Activated CD4-positive, CD25-positive, alpha-beta regulatory T cell treated with anti-CD3 and anti-CD28 coated beads, Interleukin-2, amount 50 U/mL, for 24 hours (primary cell): ENCODE results near the gene FABP3.
"Not testable (repeated sequence)": the region's sequence is repeated elsewhere in the genome, so short reads cannot be mapped to it uniquely, and the experiment has no call there.

ENCODE experiments used
- ATAC-seq, 2 donors: fragments of 150-1000 bp; cut with Tn5 transposase; one replicate each; pipeline ENCODE4 v1.10.0; 2021; ENCODE audit warnings: mild to moderate bottlenecking in 1 of 2, moderate library complexity in 1 of 2

FABP3 gene

GRCh38 chr1:31398246-31398645 is 25.4 kb upstream of the FABP3 start:
- no peak for ATAC-seq

- ATAC-seq: no peak
These were observed 24.7 kb upstream of the FABP3 start for GRCh38 chr1:31397360-31398095.

DNA sequence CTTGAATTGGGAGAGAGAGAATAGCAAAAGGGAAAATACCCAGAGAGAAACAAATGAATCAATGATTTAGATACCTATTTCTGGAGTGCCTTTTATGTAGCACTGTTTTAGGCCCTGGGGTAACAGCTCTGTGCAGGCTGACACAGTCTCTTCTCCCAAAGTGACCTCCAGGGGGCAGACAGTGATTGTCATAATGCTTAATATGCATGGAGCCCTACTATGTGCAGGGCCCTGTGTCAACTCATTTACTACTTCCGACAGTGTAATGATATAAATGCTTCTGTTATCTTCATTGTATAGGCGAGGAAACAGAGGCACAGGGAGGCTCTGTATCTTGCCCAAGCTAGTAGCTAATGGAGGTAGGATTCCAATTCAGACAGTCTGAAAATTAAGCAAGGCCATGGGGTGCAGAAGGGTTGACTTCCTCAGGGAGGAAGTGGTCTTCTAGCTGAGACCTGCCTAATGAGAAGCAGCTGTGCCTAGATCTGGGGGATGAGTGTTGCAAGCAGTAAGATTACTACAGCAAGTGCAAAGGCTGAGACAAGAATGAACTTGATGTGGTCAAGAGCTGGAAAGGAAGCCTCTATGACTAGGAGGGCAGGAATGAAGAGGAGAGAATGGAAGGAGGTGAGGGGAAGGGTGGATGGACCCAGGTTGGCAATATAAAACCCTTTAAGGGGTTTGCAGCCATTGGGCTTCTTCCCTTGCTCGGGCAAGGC is 23.9 kb upstream of the FABP3 start:
- no peak for ATAC-seq

DNA sequence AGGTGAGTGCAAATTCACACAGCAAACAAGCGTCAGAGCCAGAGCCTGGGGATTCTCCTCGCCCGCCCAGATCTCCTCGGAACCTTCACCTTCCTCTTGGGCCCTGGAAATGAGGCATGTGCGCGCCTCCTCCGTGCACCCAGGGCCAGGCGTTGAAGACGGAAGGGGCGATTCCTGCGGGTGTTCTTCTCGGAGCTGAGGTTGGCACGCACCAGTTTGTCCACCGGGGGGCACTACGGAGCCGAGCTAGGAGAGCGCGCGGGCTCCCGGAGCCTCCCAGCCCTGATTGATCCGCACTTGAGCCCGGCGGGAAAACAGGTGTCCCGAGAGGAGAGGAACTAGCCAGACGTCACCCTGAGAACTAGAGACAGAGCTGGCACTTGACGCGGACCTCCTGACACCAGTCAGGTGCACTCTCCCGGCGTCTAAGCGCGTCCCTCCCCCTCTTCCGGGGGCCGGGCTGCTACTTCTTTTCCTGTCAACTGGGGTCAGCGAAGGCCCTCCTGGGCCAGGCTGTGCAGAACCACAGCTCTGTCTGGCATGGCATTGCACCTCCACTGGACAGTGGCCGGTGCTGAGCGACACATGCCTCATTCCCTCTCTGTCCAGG is 21.8 kb upstream of the FABP3 start:
- peak; percentile 86 to 91 for ATAC-seq

DNA sequence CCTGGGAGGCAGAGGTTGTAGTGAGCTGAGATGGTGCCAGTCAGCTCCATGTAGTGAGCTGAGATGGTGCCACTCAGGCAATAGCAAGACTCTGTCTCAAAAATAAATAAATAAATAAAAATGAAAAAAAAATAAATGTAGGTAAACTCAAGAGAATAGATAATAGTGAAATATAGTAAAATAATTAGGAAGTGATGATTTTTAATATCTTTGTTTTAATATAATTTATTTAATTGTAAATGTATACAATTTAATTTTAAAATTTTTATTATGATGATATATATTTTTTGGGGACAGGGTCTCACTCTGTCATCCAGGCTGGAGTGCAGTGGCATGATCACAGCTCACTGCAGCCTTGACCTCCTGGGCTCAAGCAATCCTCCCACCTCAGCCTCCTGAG is 20.6 kb upstream of the FABP3 start:
- no peak for ATAC-seq

- ATAC-seq: no peak
These were observed 17.2 kb upstream of the FABP3 start for GRCh38 chr1:31390071-31390470.

DNA sequence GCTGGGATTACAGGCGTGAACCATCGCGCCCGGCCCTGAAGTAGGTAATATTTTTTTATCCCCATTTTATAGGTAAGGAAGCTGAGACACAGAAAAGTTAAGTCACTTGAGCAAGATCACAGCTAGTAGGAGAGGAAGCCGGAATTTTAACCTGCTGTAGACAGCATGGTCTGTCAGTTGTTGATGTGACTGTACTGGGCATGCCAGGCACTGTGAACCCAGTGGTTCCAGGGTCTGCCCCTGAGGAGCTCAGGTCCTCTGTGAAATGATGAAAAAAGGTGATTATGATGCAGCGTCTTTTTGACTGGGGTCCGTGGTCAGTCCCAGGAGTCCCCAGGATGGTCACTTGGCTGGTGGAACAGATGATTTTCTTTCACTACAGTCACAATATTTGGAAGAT is 16.7 kb upstream of the FABP3 start:
- no peak for ATAC-seq

DNA sequence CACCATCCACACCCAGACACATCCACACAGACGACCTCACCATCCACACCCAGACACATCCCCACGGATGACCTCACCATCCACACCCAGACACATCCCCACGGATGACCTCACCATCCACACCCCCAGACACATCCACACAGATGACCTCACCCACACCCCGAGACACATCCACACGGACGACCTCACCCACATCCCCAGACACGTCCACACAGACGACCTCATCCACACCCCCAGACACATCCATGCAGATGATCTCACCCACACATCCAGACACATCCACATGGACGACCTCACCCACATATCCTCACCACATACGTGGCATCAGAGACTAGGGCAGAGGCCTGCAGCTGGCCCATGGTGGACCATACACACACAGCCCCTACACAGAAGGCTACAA is 14.7 kb upstream of the FABP3 start:
- no peak for ATAC-seq

GRCh38 chr1:31386576-31387243 is 13.8 kb upstream of the FABP3 start:
- ATAC-seq: not testable (repeated sequence)

- no peak for ATAC-seq
These were observed 11.1 kb upstream of the FABP3 start for GRCh38 chr1:31383967-31384366.

GRCh38 chr1:31382379-31382989 is 9.6 kb upstream of the FABP3 start:
- no peak for ATAC-seq

GRCh38 chr1:31381394-31382294 is 8.8 kb upstream of the FABP3 start:
- no peak for ATAC-seq

DNA sequence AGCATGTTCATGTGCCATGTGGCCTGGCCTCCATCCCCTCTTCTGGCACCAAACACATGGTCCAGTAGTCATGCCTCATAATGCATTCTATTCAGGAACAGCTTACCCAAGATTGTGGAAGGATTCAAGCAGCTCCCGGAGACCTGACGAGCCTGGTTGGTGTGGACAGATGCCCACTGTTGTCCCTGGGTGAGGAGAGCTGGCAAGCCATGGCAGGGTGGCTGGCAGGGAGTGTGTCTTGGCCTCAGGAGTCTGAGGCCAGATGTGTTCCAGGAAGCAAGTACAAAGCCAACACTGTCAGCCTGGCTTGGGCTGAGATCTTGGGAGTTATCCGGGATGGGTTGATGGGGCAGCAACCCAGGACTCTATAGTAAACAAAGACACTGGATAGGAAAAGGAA is 7.3 kb upstream of the FABP3 start:
- ATAC-seq: no peak

DNA sequence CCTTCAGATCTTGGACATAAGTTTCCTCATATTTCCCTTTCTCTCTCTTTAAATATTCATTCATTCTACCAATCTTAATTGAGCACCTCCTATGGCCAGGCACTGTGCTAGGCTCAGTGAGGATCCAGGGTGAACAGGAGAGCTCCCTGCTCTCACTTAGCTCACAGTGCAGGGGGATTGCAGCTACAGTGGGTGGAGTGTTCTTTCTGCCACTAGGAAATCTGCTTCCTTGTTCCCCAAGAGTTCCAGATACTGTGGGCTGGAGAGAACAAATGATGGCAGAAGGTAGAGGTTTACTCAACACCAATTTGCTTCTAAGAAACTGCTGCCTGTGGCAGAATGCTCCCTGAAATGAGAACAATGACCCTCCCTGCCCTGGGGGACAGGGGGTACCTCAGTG is 5.1 kb upstream of the FABP3 start:
- no peak for ATAC-seq

- ATAC-seq: no peak
These were observed 4.5 kb upstream of the FABP3 start for GRCh38 chr1:31377364-31377863.

DNA sequence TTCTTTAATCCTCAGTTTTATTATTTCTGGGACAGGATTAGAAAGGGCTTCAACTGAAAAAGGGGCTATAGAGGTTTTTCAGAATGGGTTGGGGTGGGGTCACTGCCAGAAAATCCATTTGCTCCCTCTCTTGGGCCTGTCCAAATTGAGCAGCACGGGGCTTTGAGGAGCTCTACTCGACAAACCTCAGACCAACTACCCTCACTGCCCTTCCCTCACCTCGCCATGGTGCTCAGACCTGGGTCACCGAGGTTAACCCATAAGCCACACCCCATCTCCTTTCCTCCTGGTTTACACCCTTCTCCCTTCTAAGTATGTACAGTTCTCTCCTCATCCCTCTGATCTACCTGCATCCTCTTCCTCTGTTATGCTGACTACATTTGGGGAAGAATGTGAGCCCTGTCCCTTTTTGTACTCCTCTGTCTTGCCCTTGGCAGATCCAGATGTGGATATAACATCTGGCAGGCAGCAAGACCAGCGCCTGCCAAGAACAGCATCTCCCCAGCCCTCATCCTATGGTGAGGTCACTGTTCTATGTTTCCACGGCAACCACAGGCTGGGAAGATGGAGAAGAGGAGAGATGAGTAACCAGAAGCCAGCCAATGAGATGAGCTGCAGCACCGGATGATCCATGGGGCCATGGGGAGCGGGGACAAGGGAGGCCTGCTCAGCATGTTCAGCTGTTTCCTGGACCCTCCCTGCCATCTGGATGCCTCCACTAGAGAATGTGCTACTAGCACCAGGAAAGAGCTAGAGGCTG is 3.7 kb upstream of the FABP3 start:
- ATAC-seq: no peak

GRCh38 chr1:31374511-31375196 is 1.8 kb upstream of the FABP3 start:
- ATAC-seq: no peak

GRCh38 chr1:31373897-31374486 is 1.1 kb upstream of the FABP3 start:
- ATAC-seq: peak; percentile 12 to 34

DNA sequence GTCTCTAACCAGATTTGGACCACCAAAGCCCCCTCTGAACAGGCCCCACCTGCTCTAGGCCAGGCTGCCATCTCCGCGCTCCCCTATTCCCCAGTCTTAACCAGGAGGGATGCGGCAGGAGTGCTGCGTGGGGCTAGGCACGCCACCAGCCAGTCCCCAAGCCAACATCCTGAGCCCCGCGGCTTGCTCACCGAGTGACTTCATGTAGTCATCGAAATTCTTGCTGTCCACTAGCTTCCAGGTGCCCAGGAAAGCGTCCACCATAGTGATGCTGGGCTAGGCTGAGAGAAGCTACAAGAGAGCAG is 173 bp downstream of the FABP3 start:
- ATAC-seq: no peak

DNA sequence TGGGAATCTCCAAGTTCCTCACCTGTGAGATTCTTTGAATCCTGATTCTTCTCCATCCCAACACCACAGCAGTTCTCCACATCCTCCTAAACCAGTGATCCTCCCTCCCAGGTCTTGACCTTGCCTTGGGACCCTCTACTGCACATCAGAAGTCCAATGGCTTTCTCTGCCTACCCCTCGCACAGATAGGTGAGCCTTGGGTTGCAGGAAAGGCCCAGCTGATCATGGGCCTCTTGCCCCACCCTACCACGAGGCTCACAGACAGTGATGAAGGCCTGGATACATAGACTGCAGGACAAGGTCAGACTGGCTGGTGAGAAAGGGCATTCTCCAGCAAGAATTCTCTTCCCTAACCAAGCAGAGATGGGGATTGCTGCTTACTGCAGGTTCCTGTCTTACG is 825 bp downstream of the FABP3 start:
- ATAC-seq: no peak
